Suprapubic skin (tissue), 4 donors: Measurements from ENCODE around the gene HM13.

Experiments used
- CTCF ChIP-seq, 2 donors: fragments of 200-600 bp in 1 of 2; fragments of 450-650 bp in 1 of 2; sonication (generic) in 1 of 2; IDR thresholded peaks; one replicate each; pipeline ENCODE4 v1.5.1; 2016 to 2019; ENCODE audit warnings: antibody characterized with exemption in 2 of 2, mild to moderate bottlenecking in 1 of 2, moderate library complexity in 1 of 2
- POLR2A ChIP-seq, 2 donors: fragments of 450-650 bp; IDR thresholded peaks; one replicate each; pipeline ENCODE4 v1.6.1; 2017; ENCODE audit warnings: antibody characterized with exemption in 2 of 2, mild to moderate bottlenecking in 2 of 2, moderate library complexity in 2 of 2
- POLR2AphosphoS5 ChIP-seq, 3 donors: sonication (generic); formaldehyde crosslinking; IDR thresholded peaks; one replicate each; pipeline ENCODE4 v1.6.1; 2017; ENCODE audit warnings: antibody characterized with exemption in 3 of 3

GRCh38 chr20:31542963-31543362 is 28.7 kb downstream of the HM13 start:
- TF ChIP-seq CTCF (IDR thresholded peaks at IDR 0.05) (no peak), POLR2A (IDR thresholded peaks at IDR 0.05) (no peak), POLR2AphosphoS5 (IDR thresholded peaks at IDR 0.05) (no peak)
